H1 (cell line): ENCODE measurements around the gene DIP2B. TPM values are rescaled to one million over a fixed set of nuclear protein-coding genes. Genes with fewer than 3 reads are reported as not detected.

Experiments used
- BACH1 ChIP-seq: IDR thresholded peaks from 2 replicates; pipeline ENCODE4 v1.6.1; 2012; ENCODE audit warnings: low read length, improper control_type of control experiment
- RXRA ChIP-seq: IDR thresholded peaks from 2 replicates; pipeline ENCODE4 v1.6.1; 2011; ENCODE audit warnings: low read depth, mild to moderate bottlenecking, low read length, moderate library complexity; ENCODE audit not compliant: insufficient read depth
- polyA plus RNA-seq, 7 experiments: library from polyadenylated mRNA; depleted of rRNA in 3 of 7; stranded (reverse) in 5 of 7; unstranded in 2 of 7; fragments of >200 nt in 5 of 7; fragments of 200-250 nt in 2 of 7; gene quantifications; 1 replicate in 5 of 7; 2 replicates in 1 of 7; 4 replicates in 1 of 7; pipeline versions ENCODE4 v1.2.1 to v1.2.3, GENCODE V29; 2011 to 2013; ENCODE audit warnings: missing spikeins in 2 of 7, mixed read lengths in 2 of 7
- total RNA-seq: library from RNA; stranded (reverse); fragmentation: NEBNext Ultra II Directional; extraction: Animal tissue kit (Norgen Biotek cat#: 25700); gene quantifications from 2 replicates; pipeline ENCODE4 v1.2.1, GENCODE V29; 2021

The DIP2B gene
- total and polyA plus RNA-seq, 2 of the 8 experiments (the other 6 are each of a cell fraction or from before 2014, with no cell fraction given): 11.1 to 29.6 TPM

GRCh38 chr12:50718760-50719159 lies 214.0 kb downstream of the DIP2B start (continued):
- no peak for TF ChIP-seq RXRA
- no peak for TF ChIP-seq BACH1
